ENCODE data around the gene KIF18B. TPM values are rescaled to one million over a fixed set of nuclear protein-coding genes. Genes with fewer than 3 reads are reported as not detected.

Gene KIF18B
- total and polyA plus RNA-seq, 8 donors = 0.05 to 0.53 (median 0.14) TPM; not detected in 1

DNA sequence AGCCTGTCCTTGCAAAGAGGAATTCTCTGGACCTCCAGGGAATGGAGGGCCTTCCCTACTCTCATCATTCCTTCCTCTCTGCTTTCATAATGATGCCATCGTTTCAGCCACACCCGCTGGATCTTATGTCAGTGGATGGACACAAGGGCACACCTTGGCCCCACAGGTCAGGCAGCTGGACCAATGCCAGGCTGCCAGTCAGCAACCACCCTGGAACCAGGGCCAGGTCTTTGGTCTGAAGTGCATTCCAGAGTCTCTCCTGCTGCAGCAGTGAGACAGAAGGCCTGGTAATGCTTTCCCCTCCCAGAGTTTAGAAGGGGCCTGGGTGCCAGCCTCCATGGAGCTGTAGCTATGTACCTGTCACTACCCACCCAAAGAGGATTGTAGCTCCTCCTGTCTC is 13.1 kb upstream of the KIF18B start:
- intact Hi-C loops (cut with DNase I) = no loop called here
- 39 to 42% methylated on average over 2 of the region's 2 CpGs for WGBS, 2 donors
- H3K27me3 ChIP-seq = peaks cover 0 to 5% (median under 1%) of the 10 kb centered on the region in 4 donors

DNA sequence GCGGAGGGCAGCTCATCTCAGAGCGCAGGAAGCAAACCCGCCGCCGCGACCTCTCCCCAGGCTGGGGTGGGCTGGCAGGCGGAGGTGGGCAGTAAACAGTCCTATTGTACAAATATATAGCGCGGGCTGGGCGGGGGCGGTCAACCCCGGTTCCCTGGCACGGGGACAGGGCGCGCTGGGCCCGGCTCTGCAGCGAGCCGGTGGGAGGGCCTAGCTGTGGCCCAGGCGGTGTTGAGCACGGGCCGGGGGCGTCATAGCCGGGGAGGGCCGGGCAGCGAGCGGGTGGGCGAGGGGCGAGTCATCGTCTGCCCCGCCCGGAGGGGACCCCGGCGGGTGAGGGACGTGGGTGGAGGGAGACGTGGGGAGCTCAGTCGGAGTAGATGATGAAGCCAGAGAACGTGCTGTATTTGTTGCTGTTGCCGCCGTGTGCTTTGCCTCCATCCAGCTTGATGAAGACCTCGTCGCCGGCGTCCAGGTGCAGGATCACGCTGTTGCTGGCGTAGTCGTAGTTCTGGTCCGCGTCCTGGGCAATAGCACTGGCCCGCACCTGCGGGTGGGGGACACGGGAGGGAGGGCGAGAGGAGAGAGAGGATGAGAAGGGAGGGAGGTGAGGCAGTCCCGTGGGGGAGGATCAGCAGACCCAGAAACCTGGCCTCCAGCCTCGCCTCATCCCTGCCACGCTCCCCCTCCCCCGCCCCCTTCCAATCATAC is 12.4 kb upstream of the KIF18B start:
- peak in 1 of 6 donors; percentile 52 for DNase-seq
- no peak overlapping the region for H3K4me3 ChIP-seq
- intact Hi-C loops (cut with DNase I) = no loop called here
- H3K27me3 ChIP-seq = peaks cover 0 to 3% (median 0%) of the 10 kb centered on the region in 4 donors
- FAIRE-seq = no peak
- no peak overlapping the region for H3K27ac ChIP-seq
- no peaks in the 10 kb centered on the region for H3K36me3 ChIP-seq
- TF ChIP-seq, protein P1, sequence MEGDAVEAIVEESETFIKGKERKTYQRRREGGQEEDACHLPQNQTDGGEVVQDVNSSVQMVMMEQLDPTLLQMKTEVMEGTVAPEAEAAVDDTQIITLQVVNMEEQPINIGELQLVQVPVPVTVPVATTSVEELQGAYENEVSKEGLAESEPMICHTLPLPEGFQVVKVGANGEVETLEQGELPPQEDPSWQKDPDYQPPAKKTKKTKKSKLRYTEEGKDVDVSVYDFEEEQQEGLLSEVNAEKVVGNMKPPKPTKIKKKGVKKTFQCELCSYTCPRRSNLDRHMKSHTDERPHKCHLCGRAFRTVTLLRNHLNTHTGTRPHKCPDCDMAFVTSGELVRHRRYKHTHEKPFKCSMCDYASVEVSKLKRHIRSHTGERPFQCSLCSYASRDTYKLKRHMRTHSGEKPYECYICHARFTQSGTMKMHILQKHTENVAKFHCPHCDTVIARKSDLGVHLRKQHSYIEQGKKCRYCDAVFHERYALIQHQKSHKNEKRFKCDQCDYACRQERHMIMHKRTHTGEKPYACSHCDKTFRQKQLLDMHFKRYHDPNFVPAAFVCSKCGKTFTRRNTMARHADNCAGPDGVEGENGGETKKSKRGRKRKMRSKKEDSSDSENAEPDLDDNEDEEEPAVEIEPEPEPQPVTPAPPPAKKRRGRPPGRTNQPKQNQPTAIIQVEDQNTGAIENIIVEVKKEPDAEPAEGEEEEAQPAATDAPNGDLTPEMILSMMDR (IDR thresholded peaks at IDR 0.05) = no peak
- H3K9me3 ChIP-seq = no peaks in the 10 kb centered on the region
- peak in 1 of 4 donors; percentile 11 for ATAC-seq
- no peaks in the 10 kb centered on the region for H3K4me1 ChIP-seq
- 29% methylated on average over 51 to 56 of the region's 56 CpGs for WGBS, 2 donors

More for the DNA sequence above, 13.1 kb upstream of the KIF18B start:
- no peak overlapping the region for H3K4me3 ChIP-seq
- H3K27ac ChIP-seq = no peak overlapping the region
- H3K4me1 ChIP-seq = no peaks in the 10 kb centered on the region
- FAIRE-seq (no peak), DNase-seq (peak in 1 of 6 donors; percentile 46), ATAC-seq (no peak)
- no peaks in the 10 kb centered on the region for H3K9me3 ChIP-seq
- TF ChIP-seq, protein P1 (IDR thresholded peaks at IDR 0.05) = no peak
- no peaks in the 10 kb centered on the region for H3K36me3 ChIP-seq

DNA sequence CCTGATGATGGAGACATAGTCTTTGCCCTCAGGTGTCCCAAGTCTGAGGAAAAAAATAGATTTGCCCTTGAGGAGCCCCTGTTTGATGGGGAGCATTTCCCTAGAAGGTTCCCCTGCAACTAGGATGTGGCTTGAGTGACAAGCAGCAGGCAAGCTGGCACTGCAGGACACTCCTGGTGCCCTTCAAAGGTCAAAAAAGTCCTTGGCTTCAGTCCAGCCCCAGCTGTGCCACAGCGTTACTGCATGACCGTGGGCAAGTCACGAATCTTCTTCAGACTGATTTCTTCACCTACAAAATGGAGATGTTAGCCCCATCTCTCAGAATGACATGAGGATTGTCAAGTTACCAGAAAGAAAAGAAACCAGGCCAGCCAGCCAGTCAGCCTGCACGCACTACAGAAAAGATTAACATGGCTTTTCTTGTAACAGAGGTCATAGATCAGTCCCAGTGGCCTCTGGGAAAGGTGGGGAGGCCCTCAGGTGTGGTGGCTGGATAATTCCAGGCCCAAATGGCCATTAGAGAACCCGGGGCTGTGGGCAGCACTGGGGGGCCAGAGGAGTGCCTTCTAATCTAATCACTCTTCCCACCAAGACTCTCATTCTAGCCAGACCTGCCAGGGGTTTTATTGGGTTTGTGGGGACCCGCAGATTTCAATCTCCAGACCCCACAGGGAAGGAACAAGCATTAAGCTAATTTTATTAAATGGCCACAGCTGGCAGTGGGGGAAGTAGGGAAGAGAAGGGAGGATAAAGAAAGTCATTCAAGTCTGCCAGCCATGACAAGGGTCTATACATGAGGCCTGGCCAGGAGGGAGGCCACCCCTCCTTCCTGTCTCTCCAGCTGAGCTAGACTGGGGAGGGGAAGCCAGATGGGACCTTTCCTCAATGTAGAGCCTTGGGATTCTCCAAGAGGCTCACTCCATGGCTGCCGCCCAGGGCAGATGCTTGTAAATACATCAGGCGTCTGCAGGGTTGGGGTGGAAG is 9.7 kb upstream of the KIF18B start:
- no peak for FAIRE-seq
- no peaks in the 10 kb centered on the region for H3K4me1 ChIP-seq
- DNase-seq = peak in 1 of 6 donors; percentile 21
- ATAC-seq = no peak
- intact Hi-C loops (cut with DNase I) = no loop called here
- H3K27me3 ChIP-seq = peaks cover 0 to 3% (median 0%) of the 10 kb centered on the region in 4 donors
- no peak overlapping the region for H3K27ac ChIP-seq
- H3K36me3 ChIP-seq = no peaks in the 10 kb centered on the region
- WGBS, 2 donors = 63 to 66% methylated on average over 8 of the region's 8 CpGs
- TF ChIP-seq, protein P1 (IDR thresholded peaks at IDR 0.05) = no peak
- no peaks in the 10 kb centered on the region for H3K9me3 ChIP-seq
- H3K4me3 ChIP-seq = no peak overlapping the region

DNA sequence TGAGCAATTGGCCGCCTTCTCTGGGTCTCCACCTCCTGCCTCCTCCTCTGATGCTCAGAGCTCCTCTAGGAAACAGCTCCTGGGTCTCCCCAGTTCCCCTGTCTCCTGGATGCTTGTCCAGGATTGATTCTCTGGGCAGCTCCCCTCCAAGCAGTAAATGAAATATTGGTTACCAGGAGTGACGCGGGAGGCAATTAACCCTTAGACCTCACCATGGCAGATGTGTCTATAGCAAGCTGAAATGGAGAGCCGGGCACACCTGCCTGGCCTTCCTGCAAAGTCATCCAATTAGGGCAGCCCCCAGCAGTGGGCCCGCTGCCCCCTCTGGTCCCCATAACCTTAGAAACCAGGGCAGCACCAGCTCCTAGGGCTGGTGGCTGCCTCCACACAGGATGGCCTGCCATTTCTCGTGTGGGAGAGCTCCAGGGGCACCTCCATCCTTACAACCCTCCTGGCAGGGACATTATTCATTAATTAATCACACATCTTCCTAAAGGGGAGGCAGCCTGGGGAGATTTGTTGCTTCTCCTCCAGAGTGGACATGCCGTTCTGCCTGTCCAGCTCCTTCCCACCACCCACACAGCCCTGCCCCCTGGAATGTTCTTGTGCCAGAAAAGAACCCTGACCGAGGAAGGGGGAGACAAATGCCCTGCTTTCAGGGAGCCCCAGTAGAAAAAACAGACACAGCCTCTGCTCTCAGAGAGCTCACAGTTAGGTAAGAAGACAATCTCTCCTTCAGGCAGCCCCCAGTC is 8.3 kb upstream of the KIF18B start:
- ATAC-seq (no peak), FAIRE-seq (no peak), DNase-seq (peak in 1 of 6 donors; percentile 20)
- intact Hi-C loops (cut with DNase I) = no loop called here
- Histone ChIP-seq H3K36me3 (no peaks in the 10 kb centered on the region), H3K4me1 (no peaks in the 10 kb centered on the region), H3K9me3 (no peaks in the 10 kb centered on the region), H3K4me3 (no peak overlapping the region), H3K27me3 (peaks cover 0 to 3% (median 0%) of the 10 kb centered on the region in 4 donors), H3K27ac (no peak overlapping the region)
- TF ChIP-seq, protein P1 (IDR thresholded peaks at IDR 0.05) = no peak
- 61 to 65% methylated on average over 8 of the region's 8 CpGs for WGBS, 2 donors

All from pancreas (tissue), 10 donors.